Colonic mucosa (tissue), 4 donors: ENCODE results near the gene MAGI2. TPM values are rescaled to one million over a fixed set of nuclear protein-coding genes. Genes with fewer than 3 reads are reported as not detected.

Source experiments
- DNase-seq: peaks from one replicate; pipeline ENCODE4 v3.0.0-alpha.2; 2020
- H3K27ac ChIP-seq: fragments of 200-600 bp; one replicate; pipeline ENCODE4 v1.8.0; 2021
- H3K27me3 ChIP-seq: fragments of 200-600 bp; one replicate; pipeline ENCODE4 v1.8.0; 2021
- H3K36me3 ChIP-seq: fragments of 200-600 bp; one replicate; pipeline ENCODE4 v1.8.0; 2021
- H3K4me1 ChIP-seq: fragments of 200-600 bp; one replicate; pipeline ENCODE4 v1.8.0; 2021; ENCODE audit warnings: mild to moderate bottlenecking
- H3K4me3 ChIP-seq: fragments of 200-600 bp; one replicate; pipeline ENCODE4 v1.8.0; 2021
- H3K9ac ChIP-seq, 2 donors: one replicate each; pipeline ENCODE4 v1.7.0; 2013; ENCODE audit warnings: control low read depth in 2 of 2, low read depth in 2 of 2, low read length in 2 of 2
- H3K9me3 ChIP-seq: fragments of 200-600 bp; one replicate; pipeline ENCODE4 v1.8.0; 2021
- intact Hi-C: fragments of 100-400 bp; cut with DNase I; formaldehyde crosslinking; loops from one replicate; pipeline ENCODE4 v1.14.1; 2022
- total RNA-seq, 2 donors: library from RNA; stranded (reverse); fragmentation: NEBNext Ultra II Directional in 1 of 2; extraction: Animal tissue kit (Norgen Biotek cat#: 25700) in 1 of 2; gene quantifications; one replicate each; pipeline ENCODE4 v1.2.1, GENCODE V29; 2021
- TF ChIP-seq, protein P1 (sequence below): fragments of 200-600 bp; IDR thresholded peaks from one replicate; pipeline ENCODE4 v1.8.0; 2022; ENCODE audit warnings: antibody characterized with exemption, mild to moderate bottlenecking
- donor health status: healthy.
- donor health status: DM: no; HTN: no; CAD: no.
- donor health status: DM: no; HTN: no; CAD: no.

MAGI2 gene
- total RNA-seq, 2 donors from 2014 or later, result 1.1 to 2.4 TPM

DNA sequence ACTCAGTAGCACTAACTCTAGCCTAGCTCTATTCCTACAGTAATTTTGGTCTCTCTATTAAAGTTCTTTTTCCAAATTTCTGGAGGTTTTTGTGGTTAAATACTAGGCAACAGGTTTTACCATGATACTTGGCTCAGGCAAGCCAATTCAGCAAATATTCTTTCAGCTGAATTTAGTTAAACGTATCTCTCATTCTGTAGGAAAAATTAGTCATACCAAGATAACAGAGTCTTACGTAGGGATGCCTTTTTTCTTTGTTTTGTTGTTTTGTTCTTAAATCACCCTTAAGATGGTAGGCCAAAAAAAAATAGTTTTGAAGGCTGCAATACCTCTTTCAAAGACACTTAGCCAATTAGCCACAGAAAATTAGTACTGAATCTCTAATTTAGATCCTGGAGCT is 180.5 kb downstream of the MAGI2 start:
- no peak overlapping the region for H3K9ac ChIP-seq
- TF ChIP-seq, protein P1, sequence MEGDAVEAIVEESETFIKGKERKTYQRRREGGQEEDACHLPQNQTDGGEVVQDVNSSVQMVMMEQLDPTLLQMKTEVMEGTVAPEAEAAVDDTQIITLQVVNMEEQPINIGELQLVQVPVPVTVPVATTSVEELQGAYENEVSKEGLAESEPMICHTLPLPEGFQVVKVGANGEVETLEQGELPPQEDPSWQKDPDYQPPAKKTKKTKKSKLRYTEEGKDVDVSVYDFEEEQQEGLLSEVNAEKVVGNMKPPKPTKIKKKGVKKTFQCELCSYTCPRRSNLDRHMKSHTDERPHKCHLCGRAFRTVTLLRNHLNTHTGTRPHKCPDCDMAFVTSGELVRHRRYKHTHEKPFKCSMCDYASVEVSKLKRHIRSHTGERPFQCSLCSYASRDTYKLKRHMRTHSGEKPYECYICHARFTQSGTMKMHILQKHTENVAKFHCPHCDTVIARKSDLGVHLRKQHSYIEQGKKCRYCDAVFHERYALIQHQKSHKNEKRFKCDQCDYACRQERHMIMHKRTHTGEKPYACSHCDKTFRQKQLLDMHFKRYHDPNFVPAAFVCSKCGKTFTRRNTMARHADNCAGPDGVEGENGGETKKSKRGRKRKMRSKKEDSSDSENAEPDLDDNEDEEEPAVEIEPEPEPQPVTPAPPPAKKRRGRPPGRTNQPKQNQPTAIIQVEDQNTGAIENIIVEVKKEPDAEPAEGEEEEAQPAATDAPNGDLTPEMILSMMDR, result no peak
- no peak overlapping the region for H3K4me3 ChIP-seq
- H3K27me3 ChIP-seq, result no peaks in the 10 kb centered on the region
- no peak for DNase-seq
- H3K27ac ChIP-seq, result no peak overlapping the region
- H3K36me3 ChIP-seq, result no peaks in the 10 kb centered on the region
- intact Hi-C loops, result no loop called here
- H3K4me1 ChIP-seq, result no peaks in the 10 kb centered on the region
- H3K9me3 ChIP-seq, result no peaks in the 10 kb centered on the region

DNA sequence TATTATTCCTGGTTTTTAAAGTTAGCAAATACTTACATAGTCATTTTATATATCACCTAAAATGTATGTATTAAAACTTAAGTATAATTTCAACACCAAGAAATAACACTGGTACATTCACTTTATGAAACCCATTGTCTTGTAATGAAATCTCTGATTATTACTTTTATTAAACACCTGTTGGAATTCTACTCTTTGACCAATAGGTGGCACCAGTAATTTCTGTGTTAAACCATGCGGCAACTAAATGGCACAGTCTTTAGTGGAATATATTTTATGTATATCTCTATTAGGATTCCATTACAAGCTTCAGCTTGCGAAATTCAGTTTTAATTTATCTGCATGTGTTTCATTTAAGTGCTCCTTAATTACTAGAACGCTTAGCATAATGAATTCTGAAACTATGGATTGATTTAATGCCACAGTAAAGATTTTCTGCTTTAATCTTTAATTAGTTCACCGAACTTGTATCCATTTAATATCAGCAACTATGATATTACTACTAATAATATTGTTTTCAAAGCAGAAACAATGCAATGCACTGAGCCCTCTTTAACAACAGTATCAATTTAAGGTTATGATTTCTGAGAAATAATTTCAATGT is 181.3 kb downstream of the MAGI2 start:
- Histone ChIP-seq H3K4me1 (no peaks in the 10 kb centered on the region), H3K27me3 (no peaks in the 10 kb centered on the region), H3K4me3 (no peak overlapping the region), H3K9me3 (no peaks in the 10 kb centered on the region), H3K9ac (no peak overlapping the region), H3K27ac (no peak overlapping the region), H3K36me3 (no peaks in the 10 kb centered on the region)
- no peak for DNase-seq
- intact Hi-C loops, result no loop called here
- TF ChIP-seq, protein P1, result peak; percentile 50

DNA sequence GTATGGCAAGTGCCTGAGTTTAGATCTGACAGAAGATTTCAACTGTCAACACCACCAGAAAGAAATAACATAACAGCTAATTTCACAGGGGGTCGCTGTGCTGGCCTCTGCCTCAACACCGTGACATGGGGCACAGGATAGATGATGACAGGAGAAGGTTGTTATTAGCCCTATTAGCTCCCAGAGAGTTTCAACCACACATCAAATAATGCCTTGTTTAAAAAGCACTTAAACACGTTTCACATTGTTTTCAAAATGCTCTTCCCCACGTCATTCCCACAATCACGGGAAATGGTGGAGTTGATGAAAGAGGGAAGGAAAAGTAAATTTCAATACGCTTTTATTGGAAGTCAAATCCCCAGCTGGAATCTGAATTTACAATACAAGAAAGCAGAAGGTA is 184.7 kb downstream of the MAGI2 start:
- no peaks in the 10 kb centered on the region for H3K27me3 ChIP-seq
- TF ChIP-seq, protein P1, result no peak
- H3K4me1 ChIP-seq, result no peaks in the 10 kb centered on the region
- H3K4me3 ChIP-seq, result no peak overlapping the region
- intact Hi-C loops, result no loop called here
- no peak for DNase-seq
- no peaks in the 10 kb centered on the region for H3K9me3 ChIP-seq
- no peaks in the 10 kb centered on the region for H3K36me3 ChIP-seq
- no peak overlapping the region for H3K27ac ChIP-seq
- H3K9ac ChIP-seq, result no peak overlapping the region

DNA sequence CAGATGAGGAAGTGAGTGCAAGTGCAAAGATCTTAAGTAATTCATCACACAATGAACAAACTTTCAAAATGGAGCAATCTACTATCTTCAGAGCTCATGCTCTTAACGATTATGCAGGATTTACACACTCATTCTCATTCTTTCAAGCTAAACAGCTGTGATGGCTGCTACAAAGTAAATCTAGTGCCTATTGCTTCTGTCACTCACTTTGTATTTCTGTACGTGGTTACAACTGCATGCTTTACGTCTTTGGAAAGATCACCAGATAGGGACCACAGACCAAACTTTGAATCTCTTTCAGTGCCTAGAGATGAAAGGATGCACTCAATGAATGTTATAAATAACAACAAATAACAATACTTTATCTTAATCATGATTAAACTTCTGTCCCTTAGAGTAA is 194.6 kb downstream of the MAGI2 start:
- H3K27me3 ChIP-seq, result no peaks in the 10 kb centered on the region
- no peaks in the 10 kb centered on the region for H3K4me1 ChIP-seq
- DNase-seq, result no peak
- H3K9ac ChIP-seq, result no peak overlapping the region
- no peaks in the 10 kb centered on the region for H3K36me3 ChIP-seq
- intact Hi-C loops, result no loop called here
- TF ChIP-seq, protein P1, result no peak
- H3K27ac ChIP-seq, result no peak overlapping the region
- H3K9me3 ChIP-seq, result no peaks in the 10 kb centered on the region
- H3K4me3 ChIP-seq, result no peak overlapping the region

DNA sequence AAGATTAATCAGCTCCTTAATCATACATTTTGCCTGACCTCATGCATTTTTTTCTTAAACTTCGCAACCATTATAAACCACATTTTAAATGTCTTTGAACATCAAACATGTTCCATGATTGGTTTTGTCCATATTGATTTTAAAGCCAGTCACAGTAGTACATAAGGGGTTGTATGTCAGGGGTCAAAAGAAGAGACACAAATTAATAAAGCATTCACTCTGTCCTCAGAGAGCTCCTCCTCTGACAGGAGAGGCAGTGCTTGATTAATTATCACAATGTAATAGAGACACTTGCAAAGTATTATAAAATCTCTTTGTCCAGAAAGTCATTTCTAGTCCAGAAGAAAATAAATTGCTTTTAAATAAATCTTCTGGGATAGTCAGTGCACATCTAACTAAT is 195.5 kb downstream of the MAGI2 start:
- Histone ChIP-seq H3K4me3 (no peak overlapping the region), H3K27ac (no peak overlapping the region), H3K9ac (no peak overlapping the region), H3K27me3 (no peaks in the 10 kb centered on the region), H3K4me1 (no peaks in the 10 kb centered on the region), H3K36me3 (no peaks in the 10 kb centered on the region), H3K9me3 (no peaks in the 10 kb centered on the region)
- DNase-seq, result no peak
- intact Hi-C loops, result no loop called here
- TF ChIP-seq, protein P1, result no peak
